ACHN (cell line): Measurements from ENCODE around the gene PLK5.
"Not testable (repeated sequence)": the region's sequence is repeated elsewhere in the genome, so short reads cannot be mapped to it uniquely, and the experiment has no call there.

Source experiments
- DNase-seq: peaks from one replicate; pipeline ENCODE4 v3.0.0-alpha.2; 2015
- in situ Hi-C: cut with HindIII; loops from 2 replicates; pipeline ENCODE4 v1.10.0; 2017; ENCODE audit warnings: low sequenced_read_pairs, low pct_ligation_motif_present, low pct_unique_long_range_greater_than_20kb

Gene PLK5

DNA sequence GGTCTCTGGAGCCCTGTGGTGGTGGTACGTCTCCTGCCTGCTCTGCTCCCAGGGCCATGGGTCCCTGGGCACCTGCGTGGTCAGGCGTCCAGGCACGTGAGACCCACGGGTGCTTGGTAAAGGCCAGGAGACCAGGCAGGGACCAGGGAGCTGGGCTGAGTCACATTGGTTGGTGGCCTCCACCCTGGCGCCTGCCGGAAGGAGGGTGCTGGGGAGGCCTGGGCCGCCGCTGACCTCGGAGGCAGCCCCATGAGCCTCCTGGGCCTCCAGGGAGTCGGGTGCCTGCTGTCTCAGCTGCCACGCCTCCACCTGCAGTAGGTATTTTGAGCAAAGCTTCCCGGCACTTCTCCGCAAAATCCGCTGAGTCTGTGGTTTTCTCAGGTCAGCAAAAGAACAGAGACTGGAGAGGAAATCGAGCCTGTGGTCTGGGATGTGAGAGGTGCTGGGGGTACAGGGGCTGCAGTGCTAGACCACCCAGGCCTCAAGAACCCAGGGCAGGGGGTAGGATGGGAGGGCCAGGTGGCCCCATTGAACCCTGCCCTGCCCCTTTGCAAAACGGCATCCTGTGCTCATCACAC lies 3.6 kb upstream of the PLK5 start:
- in situ Hi-C loops, result no loop called here
- DNase-seq, result no peak

DNA sequence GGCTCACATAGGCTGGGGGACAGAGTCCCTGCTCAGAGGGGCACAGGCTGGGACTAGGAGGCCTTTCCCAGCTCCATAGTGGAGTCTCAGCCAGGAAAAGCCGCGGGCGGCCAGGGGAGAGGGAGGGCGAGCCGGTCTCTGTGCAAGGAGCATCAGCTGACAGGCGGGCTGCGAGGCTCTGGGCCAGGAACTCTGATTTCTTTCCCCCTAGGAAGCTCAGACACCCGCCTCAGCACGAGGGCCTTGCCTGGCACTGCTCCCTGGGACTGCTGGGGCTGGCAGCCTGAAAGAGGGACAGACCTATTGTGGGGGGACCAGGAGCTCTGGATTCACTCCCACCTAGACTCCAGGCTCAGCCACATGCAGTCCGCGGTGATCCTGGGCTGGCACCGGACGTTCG lies 2.2 kb upstream of the PLK5 start:
- no peak for DNase-seq
- in situ Hi-C loops, result no loop called here

DNA sequence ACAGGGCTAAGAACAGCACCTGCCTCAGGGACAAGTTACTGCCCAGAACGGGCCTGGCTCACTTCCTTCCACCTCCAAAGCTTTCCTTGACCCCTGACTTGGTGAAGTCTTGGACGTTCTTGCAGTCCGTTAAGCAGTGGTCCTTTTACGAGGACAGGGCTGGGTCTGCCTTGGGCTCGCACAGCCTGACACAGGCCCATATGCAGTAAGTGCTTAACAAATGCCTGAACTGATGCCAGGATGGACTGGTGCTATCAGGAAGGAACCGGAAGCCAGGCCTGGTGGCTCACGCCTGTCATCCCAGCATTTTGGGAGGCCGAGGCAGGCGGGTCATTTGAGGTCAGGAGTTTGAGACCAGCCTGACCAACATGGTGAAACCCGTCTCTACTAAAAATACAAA lies 1.8 kb upstream of the PLK5 start:
- in situ Hi-C loops, result no loop called here
- DNase-seq, result no peak

DNA sequence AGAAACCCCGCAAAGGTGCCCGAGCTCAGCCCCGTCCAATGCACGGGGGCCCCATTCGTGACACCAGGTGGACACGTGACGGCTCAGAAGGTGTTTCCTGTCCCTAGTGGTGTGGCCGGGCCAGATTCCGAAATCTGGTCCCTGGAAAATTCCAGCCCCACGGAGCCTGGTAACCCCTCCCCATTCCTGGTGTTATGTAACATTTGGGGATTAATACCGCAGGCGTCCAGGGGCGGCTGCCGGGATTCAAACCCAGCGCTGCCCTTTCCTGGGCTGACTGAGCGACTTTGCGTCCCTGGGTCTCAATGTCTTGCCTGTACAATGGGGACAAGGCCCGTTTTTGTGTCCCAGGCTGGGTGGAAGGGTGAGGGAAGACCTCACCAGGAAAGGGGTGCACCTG lies 1.0 kb upstream of the PLK5 start:
- no peak for DNase-seq
- in situ Hi-C loops, result no loop called here

DNA sequence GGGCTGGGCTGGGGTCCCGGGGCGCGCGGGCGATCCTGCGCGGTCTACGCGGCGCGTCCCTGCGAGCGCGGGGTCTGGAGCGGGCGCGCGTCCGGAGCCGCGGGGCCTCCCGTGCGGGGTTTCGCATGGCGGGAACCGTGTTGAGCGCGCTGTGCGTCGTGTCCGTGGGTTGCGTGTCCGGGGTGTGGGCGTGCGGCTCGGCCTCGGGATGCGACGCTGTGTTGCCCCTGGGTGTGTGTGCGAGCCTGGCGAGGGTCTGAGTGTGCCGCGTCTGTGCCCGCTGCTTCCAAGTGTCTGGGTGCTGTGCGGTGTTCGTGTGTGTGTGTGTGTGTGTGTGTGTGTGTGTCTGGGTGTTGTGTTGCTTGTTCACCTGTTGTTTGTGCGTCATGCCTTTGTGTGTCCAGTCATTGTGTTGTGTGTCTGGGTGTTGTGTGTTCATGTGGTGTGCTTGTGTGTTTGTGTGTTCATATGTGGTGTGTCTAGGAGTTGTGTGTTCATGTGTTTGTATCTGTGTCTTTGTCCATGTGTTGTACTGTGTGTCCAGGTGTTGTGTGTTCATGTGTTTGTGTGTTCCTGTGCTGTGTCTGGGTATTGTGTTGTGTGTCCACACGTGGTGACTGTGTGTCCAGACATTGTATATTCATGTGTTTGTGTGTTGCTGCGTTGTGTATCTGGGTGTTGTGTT lies 552 bp downstream of the PLK5 start:
- in situ Hi-C loops, result no loop called here
- DNase-seq, result no peak

DNA sequence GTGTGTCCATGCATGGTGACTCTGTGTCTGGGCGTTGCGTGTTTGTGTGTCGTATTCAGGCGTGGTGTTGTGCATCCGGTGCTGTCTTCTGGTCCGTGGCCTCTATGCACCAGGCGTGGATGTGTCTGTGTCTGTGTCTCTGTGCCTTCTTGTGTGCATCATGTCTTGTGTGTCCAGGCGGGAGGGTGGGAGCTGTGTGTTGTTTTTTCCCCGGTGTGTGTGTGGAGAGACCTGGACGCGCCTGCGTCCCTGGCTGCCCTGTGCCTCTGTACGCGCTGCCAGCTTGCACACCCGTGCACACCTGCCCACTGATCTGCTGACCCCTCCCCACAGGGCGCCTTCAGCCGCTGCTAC lies 1.1 kb downstream of the PLK5 start:
- in situ Hi-C loops, result no loop called here

DNA sequence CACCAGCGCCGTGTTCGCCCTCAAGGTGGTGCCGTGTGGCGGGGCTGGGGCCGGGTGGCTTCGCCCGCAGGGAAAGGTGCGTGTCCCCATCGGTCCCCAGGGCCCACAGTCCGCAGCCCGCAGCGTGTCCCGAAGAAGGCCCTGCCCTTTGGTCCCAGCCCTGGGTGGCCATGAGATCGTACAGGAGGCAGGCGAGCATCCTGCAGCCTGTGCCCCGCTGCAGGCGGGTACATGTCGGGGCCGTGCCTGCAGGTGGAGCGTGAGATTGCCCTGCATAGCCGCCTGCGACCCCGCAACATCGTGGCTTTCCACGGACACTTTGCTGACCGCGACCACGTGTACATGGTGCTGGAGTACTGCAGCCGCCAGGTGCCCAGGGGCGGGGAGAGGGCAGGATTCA lies 1.5 kb downstream of the PLK5 start:
- in situ Hi-C loops, result no loop called here
- no peak for DNase-seq

More for the DNA sequence above, 1.1 kb downstream of the PLK5 start:
- no peak for DNase-seq

DNA sequence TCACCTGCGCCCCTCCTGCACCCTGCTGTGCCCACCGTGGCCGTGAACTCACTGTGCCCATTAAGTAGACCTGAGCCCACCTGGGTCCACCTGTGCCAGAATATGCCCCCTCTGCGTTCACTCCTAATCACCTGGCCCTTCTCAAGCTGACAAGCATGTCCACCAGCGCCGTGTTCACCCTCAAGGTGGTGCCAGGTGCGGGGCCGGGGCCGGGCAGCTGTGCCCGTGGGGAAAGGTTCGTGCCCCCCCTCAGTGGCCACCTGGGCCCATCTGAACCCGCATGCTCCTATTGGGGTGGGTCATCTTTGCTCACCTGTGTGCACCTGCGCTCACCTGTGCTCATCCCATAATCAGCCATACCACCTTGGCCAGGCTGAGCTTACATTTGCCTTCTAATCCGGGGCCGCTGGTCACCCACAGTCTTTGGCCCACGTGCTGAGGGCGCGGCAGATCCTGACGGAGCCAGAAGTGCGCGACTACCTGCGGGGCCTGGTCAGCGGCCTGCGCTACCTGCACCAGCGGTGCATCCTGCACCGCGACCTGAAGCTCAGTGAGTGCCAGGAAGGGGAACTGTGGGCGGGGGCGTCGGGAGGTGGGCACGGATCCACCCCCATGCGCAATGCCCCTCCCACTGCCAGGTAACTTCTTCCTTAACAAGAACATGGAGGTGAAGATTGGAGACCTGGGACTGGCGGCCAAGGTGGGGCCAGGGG lies 2.3 kb downstream of the PLK5 start:
- no peak for DNase-seq
- in situ Hi-C loops, result no loop called here

DNA sequence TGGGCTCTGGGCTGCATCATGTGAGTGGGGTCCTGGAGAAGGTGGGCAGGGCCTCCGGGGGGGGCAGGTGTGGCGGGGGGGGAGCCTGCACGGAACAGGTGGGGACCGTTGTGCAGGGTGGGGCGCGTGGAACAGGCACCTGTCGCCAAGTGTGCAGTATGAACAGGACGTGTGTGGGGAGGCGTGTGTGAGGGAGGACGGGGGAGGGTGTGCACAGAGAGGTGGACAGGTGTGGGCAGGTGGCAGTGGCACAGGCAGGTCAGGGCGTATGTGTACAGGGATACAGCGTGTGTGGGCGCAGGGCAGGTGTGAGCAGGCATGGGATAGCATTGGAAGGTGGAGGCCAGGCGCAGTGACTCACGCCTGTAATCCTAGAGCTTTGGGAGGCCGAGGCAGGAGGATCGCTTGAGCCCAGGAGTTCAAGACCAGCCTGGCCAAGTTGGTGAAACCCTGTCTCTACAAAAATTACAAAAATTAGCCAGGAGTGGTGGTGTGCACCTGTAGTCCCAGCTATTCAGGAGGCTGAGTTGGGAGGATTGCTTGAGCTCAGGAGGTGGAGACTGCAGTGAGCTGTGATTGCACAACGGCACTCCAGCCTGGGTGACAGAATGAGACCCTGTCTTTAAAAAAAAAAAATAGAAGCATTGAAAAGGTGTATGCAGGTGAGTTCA lies 3.2 kb downstream of the PLK5 start:
- in situ Hi-C loops, result no loop called here
- no peak for DNase-seq

DNA sequence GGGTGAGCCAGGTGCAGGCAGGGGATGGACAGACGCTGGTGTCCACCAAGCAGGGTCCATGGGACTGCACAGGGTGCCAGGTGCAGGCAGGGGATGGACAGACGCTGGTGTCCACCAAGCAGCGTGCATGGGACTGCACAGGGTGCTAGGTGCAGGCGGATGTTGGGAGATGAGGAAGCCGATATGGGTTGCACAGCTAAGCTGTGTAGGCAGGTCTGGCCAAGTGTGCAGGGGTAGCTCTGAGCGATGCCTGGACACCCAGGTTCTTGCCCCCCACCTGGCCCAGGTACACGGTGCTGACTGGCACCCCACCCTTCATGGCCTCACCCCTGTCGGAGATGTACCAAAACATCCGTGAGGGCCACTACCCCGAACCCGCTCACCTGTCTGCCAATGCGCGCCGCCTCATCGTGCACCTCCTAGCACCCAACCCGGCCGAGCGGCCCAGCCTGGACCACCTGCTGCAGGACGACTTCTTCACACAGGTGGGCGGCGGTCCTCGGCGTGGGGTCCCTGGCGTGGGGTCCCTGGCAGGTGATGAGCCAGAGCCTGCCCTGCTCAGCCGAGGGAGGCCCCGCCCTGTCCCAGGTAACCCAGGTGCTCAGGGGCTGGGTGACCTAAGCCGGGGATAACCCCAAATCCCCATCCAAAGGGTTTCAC lies 3.9 kb downstream of the PLK5 start:
- no peak for DNase-seq
- in situ Hi-C loops, result no loop called here

DNA sequence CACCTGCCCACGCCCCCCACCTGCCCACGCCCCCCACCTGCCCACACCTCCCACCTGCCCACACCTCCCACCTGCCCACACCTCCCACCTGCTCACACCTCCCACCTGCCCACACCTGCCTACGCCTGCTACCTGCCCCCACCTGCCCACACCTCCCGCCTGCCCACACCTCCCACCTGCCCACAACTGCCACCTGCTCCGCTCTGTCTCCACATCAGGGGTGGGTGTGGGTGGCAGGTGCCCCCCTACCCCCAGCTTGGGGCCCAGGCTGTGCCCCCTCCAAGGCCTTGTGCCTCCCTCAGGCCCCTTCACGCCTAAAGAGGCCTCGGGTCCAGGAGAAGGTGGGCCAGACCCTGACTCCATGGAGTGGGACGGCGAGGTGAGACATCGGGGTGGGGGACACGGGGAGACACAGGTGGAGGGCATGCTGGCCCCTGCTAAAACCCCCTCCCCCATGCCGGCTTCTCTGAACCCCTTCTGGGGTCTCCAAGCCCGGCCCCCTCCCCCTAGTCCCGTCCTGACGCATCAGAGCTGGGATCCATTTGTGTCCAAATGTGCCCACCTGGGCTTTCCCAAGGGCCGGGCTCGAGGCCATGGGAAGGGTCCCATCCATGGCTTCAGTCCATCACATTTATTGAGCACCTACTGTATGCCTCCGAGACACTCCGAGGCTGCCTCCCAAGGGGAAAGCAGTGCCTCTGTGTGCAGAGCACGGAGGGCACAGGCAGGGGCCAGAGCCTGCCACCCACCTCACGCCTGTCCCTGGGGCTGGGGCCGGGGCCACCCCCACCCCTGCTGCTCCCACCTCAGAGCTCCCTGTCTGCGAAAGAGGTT lies 4.9 kb downstream of the PLK5 start:
- no peak for DNase-seq
- in situ Hi-C loops, result no loop called here

DNA sequence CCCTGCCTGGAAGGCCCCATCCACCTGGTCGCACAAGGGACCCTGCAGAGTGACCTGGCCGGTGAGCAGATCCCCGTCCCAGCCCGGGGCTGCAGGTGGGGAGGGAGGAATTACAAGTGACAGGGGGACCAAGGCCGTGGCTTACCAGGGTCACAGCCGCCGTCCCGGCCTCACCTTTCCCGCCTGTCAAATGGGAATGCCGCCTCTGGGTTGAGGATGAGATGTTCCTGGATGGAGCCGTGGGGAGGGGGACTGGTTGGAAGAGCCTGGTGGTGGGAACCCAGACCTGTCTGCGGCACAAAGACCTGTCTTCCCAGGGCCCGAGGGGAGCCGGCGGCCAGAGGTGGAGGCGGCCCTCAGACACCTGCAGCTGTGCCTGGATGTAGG lies 5.5 kb downstream of the PLK5 start:
- no peak for DNase-seq
- in situ Hi-C loops, result no loop called here

DNA sequence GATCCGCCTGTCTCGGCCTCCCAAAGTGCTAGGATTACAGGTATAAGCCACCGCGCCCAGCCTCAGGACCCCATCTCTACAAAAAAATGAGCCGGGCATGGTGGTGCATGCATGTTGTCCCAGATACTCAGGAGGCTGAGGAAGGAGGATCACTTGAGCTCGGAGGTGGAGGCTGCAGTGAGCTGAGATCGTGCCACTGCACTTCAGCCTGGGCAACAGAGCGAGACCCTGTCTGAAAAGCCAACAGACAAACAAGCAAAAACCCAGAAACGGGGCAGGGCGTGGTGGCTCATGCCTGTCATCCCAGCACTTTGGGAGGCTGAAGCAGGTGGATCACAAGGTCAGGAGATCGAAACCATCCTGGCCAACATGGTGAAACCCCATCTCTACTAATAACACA lies 7.0 kb downstream of the PLK5 start:
- in situ Hi-C loops, DNase-seq: not testable (repeated sequence)

DNA sequence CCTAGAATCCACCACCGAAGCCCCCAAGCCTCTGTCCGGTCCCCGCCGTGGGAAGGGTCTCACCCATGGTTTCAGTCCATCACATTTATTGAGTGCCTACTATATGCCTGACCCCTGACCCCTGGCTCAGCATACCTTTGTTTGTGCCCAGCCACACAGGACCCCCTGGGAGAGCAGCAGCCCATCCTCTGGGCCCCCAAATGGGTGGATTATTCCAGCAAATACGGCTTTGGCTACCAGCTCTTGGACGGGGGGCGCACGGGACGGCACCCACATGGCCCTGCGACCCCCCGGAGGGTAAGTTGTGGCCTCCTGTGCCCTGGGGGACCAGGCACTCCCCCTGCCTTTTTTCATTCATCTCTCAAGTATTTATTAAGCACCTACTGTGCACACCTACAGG lies 7.7 kb downstream of the PLK5 start:
- DNase-seq, result no peak
- in situ Hi-C loops, result no loop called here

DNA sequence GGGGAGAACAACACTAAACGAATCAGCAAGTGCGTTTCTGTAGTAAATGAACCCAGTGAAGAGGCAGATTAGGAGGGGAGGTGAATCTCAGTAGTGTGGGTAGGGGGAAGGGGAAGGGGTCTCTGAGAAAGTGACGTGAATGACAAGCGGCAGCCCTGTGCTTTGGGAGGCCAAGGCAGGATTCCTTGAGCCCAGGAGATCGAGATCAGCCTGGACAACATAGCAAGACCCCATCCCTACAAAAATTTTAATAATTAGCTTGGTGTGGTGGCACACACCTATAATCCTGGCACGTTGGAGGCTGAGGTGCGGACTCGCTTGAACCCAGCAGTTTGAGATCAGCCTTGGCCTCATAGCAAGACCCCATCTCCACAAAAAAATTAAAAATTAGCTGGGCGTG lies 8.1 kb downstream of the PLK5 start:
- in situ Hi-C loops, result no loop called here
- no peak for DNase-seq

DNA sequence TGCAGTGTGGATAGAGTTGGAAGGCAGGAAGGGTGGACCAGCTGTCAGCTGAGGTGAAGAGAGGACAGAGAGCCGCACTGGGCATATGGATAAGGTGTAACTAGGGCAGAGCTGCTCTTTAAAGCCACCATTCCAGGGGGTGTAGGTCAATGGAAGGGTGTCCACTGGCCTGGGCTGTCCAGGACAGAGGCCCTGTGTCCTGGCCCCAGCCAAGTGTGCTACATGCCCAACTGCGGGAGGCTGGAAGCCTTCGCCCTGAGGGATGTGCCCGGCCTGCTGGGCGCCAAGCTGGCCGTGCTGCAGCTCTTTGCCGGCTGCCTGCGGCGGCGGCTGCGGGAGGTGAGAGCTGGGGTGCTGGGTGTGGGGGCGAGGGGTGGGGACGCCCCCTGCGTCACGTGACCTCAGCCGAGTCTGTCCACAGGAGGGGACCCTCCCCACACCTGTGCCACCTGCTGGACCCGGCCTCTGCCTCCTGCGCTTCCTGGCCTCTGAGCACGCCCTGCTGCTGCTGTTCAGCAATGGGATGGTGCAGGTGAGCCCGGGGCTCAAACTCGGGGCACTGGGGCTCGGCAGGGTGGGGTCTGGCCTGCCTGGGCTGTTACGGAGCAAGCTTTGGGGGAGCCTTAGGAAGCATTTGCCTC lies 9.8 kb downstream of the PLK5 start:
- in situ Hi-C loops, result no loop called here
- DNase-seq, result no peak

DNA sequence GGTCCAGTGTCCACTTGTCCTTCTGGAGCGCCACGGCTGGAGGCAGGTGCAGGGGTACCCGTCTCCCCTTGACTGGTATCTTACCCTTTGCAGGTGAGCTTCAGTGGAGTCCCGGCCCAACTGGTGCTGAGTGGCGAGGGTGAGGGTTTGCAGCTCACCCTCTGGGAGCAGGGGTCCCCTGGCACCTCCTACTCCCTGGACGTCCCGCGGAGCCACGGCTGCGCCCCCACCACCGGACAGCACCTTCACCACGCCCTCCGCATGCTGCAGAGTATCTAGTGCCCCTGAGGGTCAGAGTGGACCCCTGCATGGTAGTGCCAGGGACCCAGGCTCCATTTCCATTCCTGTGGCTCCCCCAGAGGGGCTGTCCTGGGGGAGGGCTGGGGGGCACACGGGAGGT lies 11.1 kb downstream of the PLK5 start:
- no peak for DNase-seq
- in situ Hi-C loops, result no loop called here

DNA sequence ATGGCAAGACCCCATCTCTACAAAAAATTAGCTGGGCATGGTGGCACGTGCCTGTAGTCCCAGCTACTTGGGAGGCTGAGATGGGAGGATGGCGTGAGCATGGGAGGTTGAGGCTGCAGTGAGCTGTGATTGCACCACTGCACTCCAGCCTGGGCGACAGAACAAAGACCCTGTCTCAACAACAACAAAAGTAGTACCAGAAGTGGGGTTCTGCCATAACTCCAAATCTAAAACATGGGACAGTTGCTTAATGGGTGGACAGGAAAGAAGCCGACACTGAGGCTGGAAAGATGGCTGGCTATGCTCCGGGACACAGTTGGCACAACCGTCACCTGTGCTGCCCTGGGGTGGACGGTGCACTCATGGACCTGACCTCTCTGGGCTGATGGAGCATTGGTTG lies 11.8 kb downstream of the PLK5 start:
- DNase-seq, in situ Hi-C loops: not testable (repeated sequence)
